ENCODE results near the gene TMEM203.

TMEM203 gene

GRCh38 chr9:137166380-137167229 lies 38.8 kb downstream of the TMEM203 start:
- DNase-seq (ENCODE audit: low read depth): no peak

GRCh38 chr9:137165250-137165836 lies 40.1 kb downstream of the TMEM203 start:
- DNase-seq (ENCODE audit: low read depth): no peak

GRCh38 chr9:137164370-137165249 lies 40.8 kb downstream of the TMEM203 start:
- no peak for DNase-seq (ENCODE audit: low read depth)

GRCh38 chr9:137163805-137164204 lies 41.6 kb downstream of the TMEM203 start:
- no peak for DNase-seq (ENCODE audit: low read depth)

GRCh38 chr9:137163365-137163715 lies 42.1 kb downstream of the TMEM203 start:
- no peak for DNase-seq (ENCODE audit: low read depth)

GRCh38 chr9:137162505-137163364 lies 42.7 kb downstream of the TMEM203 start:
- DNase-seq (ENCODE audit: low read depth): no peak

GRCh38 chr9:137161558-137162486 lies 43.6 kb downstream of the TMEM203 start:
- DNase-seq (ENCODE audit: low read depth): no peak

- no peak for DNase-seq (ENCODE audit: low read depth)
These were observed 44.5 kb downstream of the TMEM203 start for GRCh38 chr9:137160716-137161557.

- DNase-seq (ENCODE audit: low read depth): no peak
These were observed 45.4 kb downstream of the TMEM203 start for GRCh38 chr9:137160054-137160425.

- DNase-seq (ENCODE audit: low read depth): no peak
These were observed 46.1 kb downstream of the TMEM203 start for GRCh38 chr9:137159105-137160053.

- DNase-seq (ENCODE audit: low read depth): no peak
These were observed 46.8 kb downstream of the TMEM203 start for GRCh38 chr9:137158625-137159024.

- no peak for DNase-seq (ENCODE audit: low read depth)
These were observed 47.6 kb downstream of the TMEM203 start for GRCh38 chr9:137157618-137158415.

- DNase-seq (ENCODE audit: low read depth): peak; percentile 28
These were observed 48.7 kb downstream of the TMEM203 start for GRCh38 chr9:137156567-137157375.
